Stimulated activated CD4-positive, alpha-beta T cell treated with anti-CD3 and anti-CD28 coated beads, Interleukin-12 subunit alpha, Interleukin-12 subunit beta, amount 100 ng/mL, for 4 hours (primary cell): Measurements from ENCODE around the gene ZNFX1.
A peak's percentile ranks its signal among the peaks of the same experiment; 100 is the strongest.
"Not testable (repeated sequence)": the region's sequence is repeated elsewhere in the genome, so short reads cannot be mapped to it uniquely, and the experiment has no call there.

Experiments used
- DNase-seq: peaks from one replicate; pipeline ENCODE4 v3.0.0-alpha.2; 2020

ZNFX1 gene

GRCh38 chr20:49247792-49248191, 30.1 kb downstream of the ZNFX1 start:
- DNase-seq: no peak

GRCh38 chr20:49247169-49247723, 30.6 kb downstream of the ZNFX1 start:
- DNase-seq: no peak

- no peak for DNase-seq
Observed at GRCh38 chr20:49245921-49246740, 31.7 kb downstream of the ZNFX1 start.

- no peak for DNase-seq
Observed at GRCh38 chr20:49237531-49237930, 40.3 kb downstream of the ZNFX1 start.

- no peak for DNase-seq
Observed at GRCh38 chr20:49236301-49236700, 41.6 kb downstream of the ZNFX1 start.

DNA sequence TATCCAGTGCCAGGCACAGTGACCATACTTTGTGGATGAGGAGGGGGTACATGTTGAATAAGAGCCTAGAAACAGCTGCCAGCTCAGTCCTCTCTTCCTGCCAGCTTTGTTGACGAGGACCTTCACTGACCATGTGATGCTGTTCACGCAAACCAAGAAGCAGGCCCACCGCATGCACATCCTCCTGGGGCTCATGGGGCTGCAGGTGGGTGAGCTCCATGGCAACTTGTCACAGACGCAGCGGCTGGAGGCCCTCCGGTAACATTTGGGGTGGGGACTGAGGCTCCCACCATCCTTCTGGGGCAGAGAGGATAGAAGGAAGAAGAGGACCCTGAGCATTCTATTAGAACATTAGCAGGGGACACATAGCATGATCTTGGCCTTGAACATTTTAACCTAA, 43.0 kb downstream of the ZNFX1 start:
- no peak for DNase-seq

DNA sequence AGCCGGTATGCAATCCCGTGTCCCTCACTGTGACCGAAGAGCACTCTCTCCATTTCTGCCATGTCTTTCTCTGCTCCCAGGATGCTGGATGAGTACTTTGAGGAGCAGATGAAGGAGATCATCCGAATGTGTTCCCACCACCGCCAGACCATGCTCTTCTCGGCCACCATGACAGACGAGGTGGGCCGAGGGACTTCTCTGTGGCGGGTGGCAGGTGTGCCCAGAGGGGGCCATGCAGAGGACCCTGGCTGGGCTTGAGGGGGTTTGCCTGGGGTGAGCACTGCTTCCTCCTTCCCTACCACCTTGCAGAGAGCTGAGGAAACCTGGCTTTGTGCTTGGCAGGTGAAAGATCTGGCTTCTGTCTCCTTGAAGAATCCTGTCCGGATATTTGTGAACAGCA, 44.6 kb downstream of the ZNFX1 start:
- DNase-seq: no peak

DNA sequence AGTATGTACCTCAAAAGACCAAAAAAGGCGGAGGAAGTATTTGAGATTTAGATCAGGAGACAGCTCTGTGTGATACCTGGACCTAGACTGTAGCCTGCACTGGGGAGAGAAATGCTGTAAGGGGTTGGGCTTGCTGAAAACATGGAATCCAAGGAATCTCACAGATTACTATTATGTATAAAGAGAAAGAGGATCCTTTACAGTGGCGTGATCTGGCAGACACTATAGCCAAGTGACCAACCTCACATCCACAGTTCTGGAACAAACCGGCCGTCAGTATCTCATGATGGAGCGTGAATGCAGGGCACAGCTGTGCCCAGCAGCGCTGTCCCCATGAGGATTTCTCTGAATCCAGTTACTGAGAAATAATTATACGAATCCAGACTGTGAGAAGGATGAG, 46.4 kb downstream of the ZNFX1 start:
- DNase-seq: no peak

DNA sequence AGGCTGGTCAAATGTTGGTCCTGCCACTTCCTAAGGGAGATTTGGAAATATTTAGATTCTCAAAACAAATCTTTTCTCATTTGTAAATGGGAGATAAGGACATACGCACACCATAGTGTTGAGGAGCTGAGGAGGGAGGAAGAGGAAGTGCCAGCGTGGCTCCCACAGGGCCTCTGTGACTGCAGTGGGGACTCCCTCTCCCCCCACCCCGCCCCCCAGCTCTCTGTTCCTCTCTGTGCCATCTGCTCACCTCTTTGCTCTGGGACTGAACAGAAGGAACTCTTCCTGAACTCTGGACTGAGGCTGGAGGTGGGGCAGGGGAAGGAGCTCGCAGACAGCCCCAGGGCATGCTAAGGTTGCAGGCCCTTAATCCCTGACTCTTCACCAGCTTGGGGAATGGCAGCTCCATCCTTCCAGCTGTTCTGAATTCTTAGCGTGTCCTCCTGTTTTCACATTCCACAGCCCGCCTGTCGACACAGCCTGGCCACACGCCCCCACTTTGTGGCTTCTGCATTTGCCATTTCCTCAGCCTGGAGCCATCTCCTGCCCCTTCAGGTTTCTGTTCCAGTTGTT, 47.2 kb downstream of the ZNFX1 start:
- no peak for DNase-seq

- DNase-seq: no peak
Observed at GRCh38 chr20:49230021-49230420, 47.8 kb downstream of the ZNFX1 start.

DNA sequence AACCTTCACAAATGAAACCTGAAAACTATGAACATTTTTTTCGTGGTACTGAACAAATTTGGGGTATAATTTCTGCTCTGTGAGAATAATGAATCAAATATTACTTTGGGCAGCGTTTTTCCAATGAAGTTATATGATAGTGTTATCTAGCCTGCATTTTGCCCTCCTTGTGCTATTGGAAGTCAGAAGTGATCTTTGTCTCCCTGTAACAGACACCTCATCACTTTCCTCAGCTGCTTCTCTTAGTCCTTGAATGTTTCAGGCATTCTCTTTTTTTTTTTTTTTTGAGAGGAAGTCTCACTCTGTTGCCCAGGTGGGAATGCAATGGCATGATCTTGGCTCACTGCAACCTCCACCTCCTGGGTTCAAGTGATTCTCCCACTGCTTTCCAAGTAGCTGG, 48.5 kb downstream of the ZNFX1 start:
- no peak for DNase-seq

- no peak for DNase-seq
Observed at GRCh38 chr20:49228676-49229075, 49.2 kb downstream of the ZNFX1 start.

DNA sequence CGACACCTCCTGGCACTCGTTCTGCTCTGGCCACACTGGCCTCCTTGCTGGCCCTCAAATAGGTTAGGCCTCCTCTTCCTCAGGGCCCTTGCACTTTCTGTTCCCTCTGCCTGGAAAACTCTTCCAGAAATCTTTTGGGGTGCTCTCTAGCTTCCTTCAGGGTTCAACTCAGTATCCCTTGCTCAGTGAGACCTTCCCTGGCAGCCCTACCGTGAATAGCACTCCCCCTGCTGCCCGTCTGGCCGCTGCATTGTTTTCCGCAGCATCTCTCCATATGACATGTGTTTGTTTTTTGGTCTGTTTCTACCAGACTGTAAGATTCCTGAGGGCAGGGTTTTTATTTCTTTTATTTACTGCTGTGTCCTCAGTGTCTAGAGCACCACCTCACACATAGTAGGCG, 52.0 kb downstream of the ZNFX1 start:
- DNase-seq: no peak

GRCh38 chr20:49219924-49220831, 57.7 kb downstream of the ZNFX1 start:
- no peak for DNase-seq

GRCh38 chr20:49219091-49219923, 58.5 kb downstream of the ZNFX1 start, which contains the start of gene DDX27:
Gene DDX27, plus strand, starts transcription at chr20:49219416. Its CDS starts 33 bp downstream, at chr20:49219449.
- DNase-seq: peak; percentile 91

GRCh38 chr20:49218739-49219090, 59.1 kb downstream of the ZNFX1 start:
- not testable (repeated sequence) for DNase-seq

DNA sequence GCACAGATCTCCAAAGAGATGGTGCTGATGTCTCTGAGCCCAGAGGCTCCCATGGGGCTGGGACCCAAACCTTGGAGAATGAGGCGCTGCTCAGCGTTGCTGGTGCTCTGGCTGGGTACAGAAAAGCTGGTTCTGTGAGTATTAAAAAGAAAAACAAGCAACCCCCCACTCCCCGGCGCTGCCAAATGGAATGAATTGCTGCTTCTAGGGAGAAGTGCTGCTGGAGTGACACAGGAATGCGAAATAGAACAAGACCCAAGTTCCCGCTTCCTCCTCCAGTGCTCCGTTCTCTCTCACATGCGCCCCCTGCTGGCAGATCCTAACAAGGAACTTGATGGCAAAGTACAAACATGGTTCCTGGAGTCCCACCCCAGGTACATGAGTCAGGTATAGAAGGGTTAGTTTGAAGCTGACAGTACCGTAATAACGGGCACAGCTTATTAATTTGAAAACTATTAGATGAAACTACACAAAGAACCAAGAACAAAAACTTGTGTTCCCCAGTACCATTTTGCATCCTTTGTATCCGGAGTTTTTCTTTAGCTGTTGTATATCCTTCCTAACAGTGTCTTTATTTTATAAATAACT, 60.8 kb downstream of the ZNFX1 start:
- peak; percentile 98 for DNase-seq

GRCh38 chr20:49215232-49215631, 62.6 kb downstream of the ZNFX1 start:
- no peak for DNase-seq

DNA sequence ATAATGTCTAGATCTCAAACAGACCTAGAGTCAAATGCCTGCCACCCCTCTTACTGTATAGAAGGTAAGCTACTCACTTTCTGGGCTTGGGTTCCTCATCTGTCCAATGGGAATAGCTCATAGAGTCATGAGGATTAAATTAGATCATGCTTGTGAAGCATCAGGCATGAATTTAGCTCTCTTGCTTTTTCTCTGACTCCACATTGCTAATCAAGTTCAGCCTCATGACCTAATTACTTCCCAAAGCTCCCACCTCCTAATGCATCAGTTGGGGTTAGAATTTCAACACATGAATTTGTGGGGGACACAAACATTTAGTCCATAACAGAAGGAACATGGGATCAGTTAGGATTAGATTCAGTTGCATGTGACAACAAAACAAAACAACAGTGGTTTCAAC, 63.3 kb downstream of the ZNFX1 start:
- DNase-seq: no peak

- DNase-seq: no peak
Observed at GRCh38 chr20:49210757-49211110, 67.1 kb downstream of the ZNFX1 start.

DNA sequence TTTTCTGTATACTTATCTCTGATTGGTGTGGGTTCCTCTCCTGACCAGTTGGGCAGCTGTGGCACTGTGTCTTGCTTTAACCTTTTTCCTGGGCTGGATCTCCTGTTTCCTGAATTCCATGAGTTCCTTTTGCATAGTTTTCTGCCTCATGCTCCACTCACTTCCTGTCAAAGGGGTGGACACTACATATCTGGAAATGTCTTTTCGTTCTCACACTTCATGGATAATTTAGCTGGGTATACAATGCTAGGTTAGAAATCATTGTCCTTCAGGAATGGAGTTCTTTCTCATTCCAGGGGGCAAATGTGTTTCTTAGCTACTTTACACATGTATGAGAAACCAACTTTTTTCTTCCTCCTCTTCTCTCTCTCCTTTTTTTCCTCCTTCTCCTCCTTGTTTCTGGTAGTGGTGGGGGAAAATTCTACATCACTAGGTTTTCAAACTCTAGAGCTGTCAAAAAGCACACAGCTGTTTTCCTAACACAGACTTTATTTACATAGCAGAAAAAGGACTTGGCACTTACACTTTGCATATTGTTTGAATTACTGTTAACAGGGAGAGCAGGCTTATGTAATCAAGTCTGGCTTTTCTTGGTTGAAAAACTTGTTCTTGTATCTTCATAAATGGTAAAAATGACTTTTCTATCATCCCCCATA, 67.6 kb downstream of the ZNFX1 start:
- DNase-seq: no peak

- no peak for DNase-seq
Observed at GRCh38 chr20:49207076-49207475, 70.8 kb downstream of the ZNFX1 start.
